NCI-H510A treated with DMSO at 0.1 percent for 48 hours (cell line): ENCODE data around the gene FOXJ3.

ENCODE experiments used
- DNase-seq: peaks from one replicate; lab custom pipeline; 2025; lab: John Stamatoyannopoulos, UW

The FOXJ3 gene

GRCh38 chr1:42311138-42311537 lies 23.9 kb downstream of the FOXJ3 start:
- no peak for DNase-seq

- DNase-seq: no peak
Observed at GRCh38 chr1:42306977-42307376, 28.1 kb downstream of the FOXJ3 start.

- no peak for DNase-seq
Observed at GRCh38 chr1:42305639-42306038, 29.4 kb downstream of the FOXJ3 start.

- no peak for DNase-seq
Observed at GRCh38 chr1:42302034-42302433, 33.0 kb downstream of the FOXJ3 start.

- no peak for DNase-seq
Observed at GRCh38 chr1:42298520-42298919, 36.5 kb downstream of the FOXJ3 start.

- no peak for DNase-seq
Observed at GRCh38 chr1:42295816-42296215, 39.2 kb downstream of the FOXJ3 start.

- no peak for DNase-seq
Observed at GRCh38 chr1:42290130-42290529, 44.9 kb downstream of the FOXJ3 start.

GRCh38 chr1:42288311-42288985 lies 46.6 kb downstream of the FOXJ3 start:
- no peak for DNase-seq

- DNase-seq: no peak
Observed at GRCh38 chr1:42282867-42283583, 52.0 kb downstream of the FOXJ3 start.

GRCh38 chr1:42282024-42282579 lies 52.9 kb downstream of the FOXJ3 start:
- DNase-seq: no peak

- no peak for DNase-seq
Observed at GRCh38 chr1:42280821-42281220, 54.2 kb downstream of the FOXJ3 start.

- no peak for DNase-seq
Observed at GRCh38 chr1:42279055-42279454, 56.0 kb downstream of the FOXJ3 start.

- no peak for DNase-seq
Observed at GRCh38 chr1:42272920-42273319, 62.1 kb downstream of the FOXJ3 start.

GRCh38 chr1:42267904-42268303 lies 67.1 kb downstream of the FOXJ3 start:
- no peak for DNase-seq

- no peak for DNase-seq
Observed at GRCh38 chr1:42266253-42267135, 68.5 kb downstream of the FOXJ3 start.

- DNase-seq: no peak
Observed at GRCh38 chr1:42264511-42265190, 70.4 kb downstream of the FOXJ3 start.

- no peak for DNase-seq
Observed at GRCh38 chr1:42263019-42263418, 72.0 kb downstream of the FOXJ3 start.

GRCh38 chr1:42260376-42261070 lies 74.5 kb downstream of the FOXJ3 start:
- no peak for DNase-seq

GRCh38 chr1:42259739-42260064 lies 75.3 kb downstream of the FOXJ3 start:
- no peak for DNase-seq

- DNase-seq: no peak
Observed at GRCh38 chr1:42259059-42259738, 75.8 kb downstream of the FOXJ3 start.

- no peak for DNase-seq
Observed at GRCh38 chr1:42258218-42258617, 76.8 kb downstream of the FOXJ3 start.
